ENCODE results near the gene DBH. TPM values are rescaled to one million over a fixed set of nuclear protein-coding genes. Genes with fewer than 3 reads are reported as not detected.

The DBH gene
- polyA plus RNA-seq, 4 donors, result 0.13 to 0.30 TPM; not detected in 2

GRCh38 chr9:133656211-133657119 is 20.3 kb downstream of the DBH start:
- 54 to 64% (median 59%) methylated on average over 33 to 36 of the region's 36 CpGs for WGBS, 3 donors
- Histone ChIP-seq H3K27me3 (ENCODE audit: control insufficient read depth in 3 of 3, insufficient read depth in 3 of 3, low read length in 3 of 3) (peaks cover 0 to 42% (median 7%) of the 10 kb centered on the region in 3 donors), H3K4me3 (ENCODE audit: low read depth in 1 of 3, low read length in 3 of 3) (no peak overlapping the region), H3K27ac (ENCODE audit: low read depth in 1 of 3, low read length in 2 of 3) (no peak overlapping the region), H3K36me3 (ENCODE audit: control insufficient read depth in 3 of 3, insufficient read depth in 2 of 3, low read depth in 1 of 3, low read length in 3 of 3) (no peaks in the 10 kb centered on the region), H3K4me1 (ENCODE audit: control insufficient read depth in 3 of 3, insufficient read depth in 2 of 3, low read depth in 1 of 3, low read length in 2 of 3) (peaks cover 0 to 13% (median 0%) of the 10 kb centered on the region in 3 donors), H3K9me3 (ENCODE audit: control insufficient read depth in 2 of 2, insufficient read depth in 1 of 2, low read depth in 1 of 2, low read length in 1 of 2) (no peaks in the 10 kb centered on the region)
- DNase-seq, result peak in 1 of 2 donors; percentile 31
- no peak for FAIRE-seq

- H3K4me3 ChIP-seq (ENCODE audit: low read depth in 1 of 3, low read length in 3 of 3), result no peak overlapping the region
- H3K36me3 ChIP-seq (ENCODE audit: control insufficient read depth in 3 of 3, insufficient read depth in 2 of 3, low read depth in 1 of 3, low read length in 3 of 3), result no peaks in the 10 kb centered on the region
- H3K4me1 ChIP-seq (ENCODE audit: control insufficient read depth in 3 of 3, insufficient read depth in 2 of 3, low read depth in 1 of 3, low read length in 2 of 3), result peaks cover 0 to 13% (median 0%) of the 10 kb centered on the region in 3 donors
- H3K27me3 ChIP-seq (ENCODE audit: control insufficient read depth in 3 of 3, insufficient read depth in 3 of 3, low read length in 3 of 3), result peaks cover 0 to 42% (median 7%) of the 10 kb centered on the region in 3 donors
- WGBS, 3 donors, result 66 to 78% (median 76%) methylated on average over 13 of the region's 13 CpGs
- no peak overlapping the region for H3K27ac ChIP-seq (ENCODE audit: low read depth in 1 of 3, low read length in 2 of 3)
- no peaks in the 10 kb centered on the region for H3K9me3 ChIP-seq (ENCODE audit: control insufficient read depth in 2 of 2, insufficient read depth in 1 of 2, low read depth in 1 of 2, low read length in 1 of 2)
- no peak for FAIRE-seq
- DNase-seq, result no peak
These were observed 21.0 kb downstream of the DBH start for GRCh38 chr9:133657120-133657661.

- peaks cover 0 to 13% (median 0%) of the 10 kb centered on the region in 3 donors for H3K4me1 ChIP-seq (ENCODE audit: control insufficient read depth in 3 of 3, insufficient read depth in 2 of 3, low read depth in 1 of 3, low read length in 2 of 3)
- WGBS, 3 donors, result 10 to 12% (median 11%) methylated on average over 46 of the region's 46 CpGs
- peaks cover 0 to 42% (median 7%) of the 10 kb centered on the region in 3 donors for H3K27me3 ChIP-seq (ENCODE audit: control insufficient read depth in 3 of 3, insufficient read depth in 3 of 3, low read length in 3 of 3)
- no peaks in the 10 kb centered on the region for H3K9me3 ChIP-seq (ENCODE audit: control insufficient read depth in 2 of 2, insufficient read depth in 1 of 2, low read depth in 1 of 2, low read length in 1 of 2)
- H3K4me3 ChIP-seq (ENCODE audit: low read depth in 1 of 3, low read length in 3 of 3), result no peak overlapping the region
- FAIRE-seq (no peak), DNase-seq (peak; percentile 65 to 70)
- no peaks in the 10 kb centered on the region for H3K36me3 ChIP-seq (ENCODE audit: control insufficient read depth in 3 of 3, insufficient read depth in 2 of 3, low read depth in 1 of 3, low read length in 3 of 3)
- H3K27ac ChIP-seq (ENCODE audit: low read depth in 1 of 3, low read length in 2 of 3), result no peak overlapping the region
These were observed 22.6 kb downstream of the DBH start for GRCh38 chr9:133658442-133659431.

- no peak overlapping the region for H3K4me3 ChIP-seq (ENCODE audit: low read depth in 1 of 3, low read length in 3 of 3)
- no peak for FAIRE-seq
- peaks cover 0 to 42% (median 7%) of the 10 kb centered on the region in 3 donors for H3K27me3 ChIP-seq (ENCODE audit: control insufficient read depth in 3 of 3, insufficient read depth in 3 of 3, low read length in 3 of 3)
- DNase-seq, result no peak
- H3K36me3 ChIP-seq (ENCODE audit: control insufficient read depth in 3 of 3, insufficient read depth in 2 of 3, low read depth in 1 of 3, low read length in 3 of 3), result no peaks in the 10 kb centered on the region
- peaks cover 0 to 13% (median 0%) of the 10 kb centered on the region in 3 donors for H3K4me1 ChIP-seq (ENCODE audit: control insufficient read depth in 3 of 3, insufficient read depth in 2 of 3, low read depth in 1 of 3, low read length in 2 of 3)
- H3K27ac ChIP-seq (ENCODE audit: low read depth in 1 of 3, low read length in 2 of 3), result no peak overlapping the region
- H3K9me3 ChIP-seq (ENCODE audit: control insufficient read depth in 2 of 2, insufficient read depth in 1 of 2, low read depth in 1 of 2, low read length in 1 of 2), result no peaks in the 10 kb centered on the region
- 49 to 64% (median 63%) methylated on average over 13 of the region's 13 CpGs for whole genome bisulfite sequencing, 3 donors
These were observed 23.4 kb downstream of the DBH start for GRCh38 chr9:133659516-133659915.

DNA sequence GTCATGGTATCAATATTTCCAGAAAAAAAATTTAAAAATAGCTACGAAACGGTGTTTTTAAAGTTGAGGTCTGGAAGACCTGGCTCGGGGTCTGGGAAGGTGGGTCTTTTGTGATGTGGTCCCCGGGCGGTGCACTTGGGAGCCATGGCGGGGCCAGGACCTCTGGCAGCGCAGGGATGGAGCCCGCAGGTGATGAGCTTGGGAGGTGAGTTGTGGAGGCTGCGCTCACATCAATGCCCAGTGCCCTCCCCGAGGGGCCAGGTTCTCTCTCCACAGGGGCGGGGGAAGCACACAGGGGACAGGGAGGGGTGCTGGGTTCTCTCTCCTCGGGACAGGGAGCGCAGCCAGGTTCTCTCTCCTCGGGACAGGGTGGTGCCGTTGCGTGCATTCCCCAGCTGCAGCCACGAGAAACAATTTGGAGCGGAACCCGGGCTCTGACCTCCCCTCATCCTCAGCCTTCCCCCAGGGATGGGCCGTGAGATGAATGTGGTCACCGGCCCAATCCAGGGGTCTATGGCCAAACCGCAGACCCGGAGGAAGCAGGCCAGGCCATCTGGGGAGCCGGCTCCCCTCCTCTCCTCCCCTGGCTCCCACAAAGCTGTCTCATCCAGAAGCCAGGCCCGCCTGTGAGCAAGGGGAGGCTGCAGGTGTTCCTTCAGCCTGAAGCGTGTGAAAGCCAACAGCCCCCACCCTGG is 25.8 kb downstream of the DBH start:
- H3K27me3 ChIP-seq (ENCODE audit: control insufficient read depth in 3 of 3, insufficient read depth in 3 of 3, low read length in 3 of 3), result peaks cover 0 to 31% (median 3%) of the 10 kb centered on the region in 3 donors
- FAIRE-seq (no peak), DNase-seq (no peak)
- H3K36me3 ChIP-seq (ENCODE audit: control insufficient read depth in 3 of 3, insufficient read depth in 2 of 3, low read depth in 1 of 3, low read length in 3 of 3), result no peaks in the 10 kb centered on the region
- no peaks in the 10 kb centered on the region for H3K9me3 ChIP-seq (ENCODE audit: control insufficient read depth in 2 of 2, insufficient read depth in 1 of 2, low read depth in 1 of 2, low read length in 1 of 2)
- H3K4me1 ChIP-seq (ENCODE audit: control insufficient read depth in 3 of 3, insufficient read depth in 2 of 3, low read depth in 1 of 3, low read length in 2 of 3), result peaks cover 0 to 13% (median 0%) of the 10 kb centered on the region in 3 donors
- H3K4me3 ChIP-seq (ENCODE audit: low read depth in 1 of 3, low read length in 3 of 3), result no peak overlapping the region
- 81 to 85% (median 82%) methylated on average over 22 to 26 of the region's 26 CpGs for WGBS, 3 donors
- H3K27ac ChIP-seq (ENCODE audit: low read depth in 1 of 3, low read length in 2 of 3), result no peak overlapping the region

GRCh38 chr9:133664173-133665050 is 28.2 kb downstream of the DBH start:
- no peak overlapping the region for H3K27ac ChIP-seq (ENCODE audit: low read depth in 1 of 3, low read length in 2 of 3)
- WGBS, 3 donors, result 51 to 75% (median 60%) methylated on average over 26 to 27 of the region's 27 CpGs
- DNase-seq (no peak), FAIRE-seq (no peak)
- H3K4me3 ChIP-seq (ENCODE audit: low read depth in 1 of 3, low read length in 3 of 3), result no peak overlapping the region
- H3K27me3 ChIP-seq (ENCODE audit: control insufficient read depth in 3 of 3, insufficient read depth in 3 of 3, low read length in 3 of 3), result peaks cover 0 to 11% (median 0%) of the 10 kb centered on the region in 3 donors
- H3K4me1 ChIP-seq (ENCODE audit: control insufficient read depth in 3 of 3, insufficient read depth in 2 of 3, low read depth in 1 of 3, low read length in 2 of 3), result peaks cover 0 to 2% (median 0%) of the 10 kb centered on the region in 3 donors
- no peaks in the 10 kb centered on the region for H3K9me3 ChIP-seq (ENCODE audit: control insufficient read depth in 2 of 2, insufficient read depth in 1 of 2, low read depth in 1 of 2, low read length in 1 of 2)
- H3K36me3 ChIP-seq (ENCODE audit: control insufficient read depth in 3 of 3, insufficient read depth in 2 of 3, low read depth in 1 of 3, low read length in 3 of 3), result no peaks in the 10 kb centered on the region

- H3K9me3 ChIP-seq (ENCODE audit: control insufficient read depth in 2 of 2, insufficient read depth in 1 of 2, low read depth in 1 of 2, low read length in 1 of 2), result no peaks in the 10 kb centered on the region
- 78 to 89% (median 89%) methylated on average over 13 of the region's 13 CpGs for WGBS, 3 donors
- H3K4me1 ChIP-seq (ENCODE audit: control insufficient read depth in 3 of 3, insufficient read depth in 2 of 3, low read depth in 1 of 3, low read length in 2 of 3), result no peaks in the 10 kb centered on the region
- no peak for FAIRE-seq
- H3K27ac ChIP-seq (ENCODE audit: low read depth in 1 of 3, low read length in 2 of 3), result no peak overlapping the region
- H3K27me3 ChIP-seq (ENCODE audit: control insufficient read depth in 3 of 3, insufficient read depth in 3 of 3, low read length in 3 of 3), result peaks cover 0 to 5% (median 0%) of the 10 kb centered on the region in 3 donors
- no peak overlapping the region for H3K4me3 ChIP-seq (ENCODE audit: low read depth in 1 of 3, low read length in 3 of 3)
- no peaks in the 10 kb centered on the region for H3K36me3 ChIP-seq (ENCODE audit: control insufficient read depth in 3 of 3, insufficient read depth in 2 of 3, low read depth in 1 of 3, low read length in 3 of 3)
- no peak for DNase-seq
These were observed 28.9 kb downstream of the DBH start for GRCh38 chr9:133665096-133665495.

Measured in small intestine (tissue), 7 donors.